ENCODE data around the gene MOB1B. TPM values are rescaled to one million over a fixed set of nuclear protein-coding genes. Genes with fewer than 3 reads are reported as not detected.

The MOB1B gene
- 13.8 TPM for polyA plus RNA-seq (2013, experiment 1 of 2)
- 13.6 TPM for polyA plus RNA-seq (2013, experiment 2 of 2)

DNA sequence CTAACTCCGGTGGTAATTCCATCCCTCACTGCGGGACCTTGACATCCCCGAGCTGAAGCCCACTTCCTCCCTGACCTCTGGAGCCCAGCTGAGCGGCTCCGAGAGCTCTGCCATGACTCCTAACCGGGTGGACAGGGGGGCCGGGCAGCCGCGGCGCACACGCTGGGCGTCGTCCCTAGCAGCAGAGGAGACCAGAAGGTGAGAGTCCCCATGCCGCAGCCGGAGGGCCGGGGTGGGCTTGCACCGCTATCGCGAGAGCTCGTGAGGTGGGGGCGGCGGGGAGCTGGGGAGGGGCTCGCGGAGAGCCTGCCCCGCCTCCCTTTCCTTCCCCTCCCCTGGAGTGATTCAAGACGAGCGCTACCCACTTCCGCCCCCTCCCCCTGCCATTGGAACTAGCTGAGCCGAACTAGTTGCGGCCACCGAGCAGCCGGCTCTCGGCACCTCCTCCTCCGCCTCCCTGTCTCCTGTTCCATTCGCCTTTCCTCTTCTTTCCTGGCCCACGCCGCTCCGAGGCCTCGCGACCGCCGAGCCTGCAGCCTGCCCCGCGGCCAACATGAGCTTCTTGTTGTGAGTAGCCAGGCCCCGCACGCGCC is at the start of gene MOB1B:
TSS of gene MOB1B (plus strand) at position 386 of the 593 bp plus-strand sequence. CDS start at position 554, 168 bp downstream.
- peaks cover 27% of the 10 kb centered on the region for H3K79me2 ChIP-seq (ENCODE audit: control insufficient read depth, insufficient read depth, low read length)

GRCh38 chr4:70855464-70855863 is 46.7 kb upstream of the MOB1B start:
- no peak for DNase-seq
- Histone ChIP-seq H3K4me2 (ENCODE audit: low read length) (no peak overlapping the region), H2BK5ac (ENCODE audit: low read length) (no peak overlapping the region), H3K79me2 (ENCODE audit: control insufficient read depth, insufficient read depth, low read length) (no peaks in the 10 kb centered on the region), H3K36me3 (ENCODE audit: control insufficient read depth, insufficient read depth, low read length) (no peaks in the 10 kb centered on the region), H3K79me1 (ENCODE audit: low read length) (no peaks in the 10 kb centered on the region), H2BK15ac (replicated peaks; ENCODE audit: low read depth) (no peak overlapping the region), H3K4ac (ENCODE audit: low read depth, low read length) (no peak overlapping the region), H3K27me3 (ENCODE audit: insufficient read depth, low read length, poor library complexity) (no peaks in the 10 kb centered on the region), H3K56ac (ENCODE audit: low read length) (no peak overlapping the region), H3K4me1 (ENCODE audit: control insufficient read depth, low read depth, low read length) (no peaks in the 10 kb centered on the region), H2AK5ac (ENCODE audit: low read length) (no peak overlapping the region), H3K23ac (ENCODE audit: low read length) (no peak overlapping the region), H4K8ac (ENCODE audit: low read depth, low read length) (no peak overlapping the region), H3K4me3 (ENCODE audit: low read length) (no peak overlapping the region), H3K18ac (ENCODE audit: low read length) (no peak overlapping the region), H2BK120ac (ENCODE audit: low read depth, low read length) (no peak overlapping the region), H3K27ac (ENCODE audit: low read depth, low read length) (no peak overlapping the region), H3K9ac (ENCODE audit: low read length) (no peak overlapping the region), H4K5ac (ENCODE audit: low read length) (no peak overlapping the region)
- no CpG with 5 or more reads among the region's 2 CpGs for WGBS (ENCODE audit: extremely low coverage, insufficient coverage, low lambda C conversion rate)

More for the DNA sequence above, at the start of gene MOB1B:
- Histone ChIP-seq H3K56ac (ENCODE audit: low read length) (peak within 1 kb of the TSS; percentile 95), H3K27ac (ENCODE audit: low read depth, low read length) (peak within 1 kb of the TSS; percentile 68), H2BK5ac (ENCODE audit: low read length) (peak within 1 kb of the TSS; percentile 87), H3K4me2 (ENCODE audit: low read length) (peak within 1 kb of the TSS; percentile 70), H3K79me1 (ENCODE audit: low read length) (peaks cover 10% of the 10 kb centered on the region), H3K23ac (ENCODE audit: low read length) (no peak within 1 kb of the TSS), H3K4me1 (ENCODE audit: control insufficient read depth, low read depth, low read length) (no peaks in the 10 kb centered on the region), H3K9ac (ENCODE audit: low read length) (peak within 1 kb of the TSS; percentile 91), H3K4ac (ENCODE audit: low read depth, low read length) (peak within 1 kb of the TSS; percentile 17), H3K18ac (ENCODE audit: low read length) (peak within 1 kb of the TSS; percentile 70), H3K27me3 (ENCODE audit: insufficient read depth, low read length, poor library complexity) (no peaks in the 10 kb centered on the region), H3K36me3 (ENCODE audit: control insufficient read depth, insufficient read depth, low read length) (peaks cover 2% of the 10 kb centered on the region), H4K5ac (ENCODE audit: low read length) (no peak within 1 kb of the TSS), H2BK15ac (replicated peaks; ENCODE audit: low read depth) (no peak within 1 kb of the TSS), H2AK5ac (ENCODE audit: low read length) (no peak within 1 kb of the TSS), H3K4me3 (ENCODE audit: low read length) (peak within 1 kb of the TSS; percentile 77), H4K8ac (ENCODE audit: low read depth, low read length) (peak within 1 kb of the TSS; percentile 57), H2BK120ac (ENCODE audit: low read depth, low read length) (no peak within 1 kb of the TSS)
- DNase-seq: peak; percentile 98
- WGBS (ENCODE audit: extremely low coverage, insufficient coverage, low lambda C conversion rate): no CpG with 5 or more reads among the region's 47 CpGs

DNA sequence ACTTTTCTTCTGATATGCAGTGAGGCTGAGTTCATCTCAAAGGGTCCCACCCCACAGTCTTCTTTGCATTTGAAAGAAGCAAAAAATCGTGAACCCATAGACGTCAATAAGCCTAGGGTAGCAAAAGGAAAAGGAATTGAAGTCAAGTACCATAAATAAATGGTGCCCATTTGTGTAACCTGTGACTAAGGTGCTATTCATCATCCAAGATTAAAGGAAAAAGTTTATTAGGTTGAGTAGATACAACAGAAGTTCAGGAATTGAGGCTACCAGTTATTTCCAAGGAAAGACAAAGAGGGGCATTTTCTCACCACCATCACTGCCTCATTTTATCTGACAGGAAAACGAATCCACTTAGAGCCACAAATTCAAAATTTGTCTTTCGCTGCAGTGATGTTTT is 43.7 kb upstream of the MOB1B start:
- Histone ChIP-seq H2BK15ac (replicated peaks; ENCODE audit: low read depth) (no peak overlapping the region), H3K23ac (ENCODE audit: low read length) (no peak overlapping the region), H3K79me2 (ENCODE audit: control insufficient read depth, insufficient read depth, low read length) (no peaks in the 10 kb centered on the region), H4K8ac (ENCODE audit: low read depth, low read length) (no peak overlapping the region), H3K4ac (ENCODE audit: low read depth, low read length) (no peak overlapping the region), H3K4me3 (ENCODE audit: low read length) (no peak overlapping the region), H3K9ac (ENCODE audit: low read length) (no peak overlapping the region), H3K79me1 (ENCODE audit: low read length) (no peaks in the 10 kb centered on the region), H2BK5ac (ENCODE audit: low read length) (no peak overlapping the region), H3K27me3 (ENCODE audit: insufficient read depth, low read length, poor library complexity) (no peaks in the 10 kb centered on the region), H3K4me2 (ENCODE audit: low read length) (no peak overlapping the region), H4K5ac (ENCODE audit: low read length) (no peak overlapping the region), H3K27ac (ENCODE audit: low read depth, low read length) (no peak overlapping the region), H2BK120ac (ENCODE audit: low read depth, low read length) (no peak overlapping the region), H3K56ac (ENCODE audit: low read length) (no peak overlapping the region), H3K4me1 (ENCODE audit: control insufficient read depth, low read depth, low read length) (peaks cover 5% of the 10 kb centered on the region), H2AK5ac (ENCODE audit: low read length) (no peak overlapping the region), H3K36me3 (ENCODE audit: control insufficient read depth, insufficient read depth, low read length) (no peaks in the 10 kb centered on the region), H3K18ac (ENCODE audit: low read length) (no peak overlapping the region)
- DNase-seq: no peak
- WGBS (ENCODE audit: extremely low coverage, insufficient coverage, low lambda C conversion rate): no CpG with 5 or more reads among the region's 4 CpGs

DNA sequence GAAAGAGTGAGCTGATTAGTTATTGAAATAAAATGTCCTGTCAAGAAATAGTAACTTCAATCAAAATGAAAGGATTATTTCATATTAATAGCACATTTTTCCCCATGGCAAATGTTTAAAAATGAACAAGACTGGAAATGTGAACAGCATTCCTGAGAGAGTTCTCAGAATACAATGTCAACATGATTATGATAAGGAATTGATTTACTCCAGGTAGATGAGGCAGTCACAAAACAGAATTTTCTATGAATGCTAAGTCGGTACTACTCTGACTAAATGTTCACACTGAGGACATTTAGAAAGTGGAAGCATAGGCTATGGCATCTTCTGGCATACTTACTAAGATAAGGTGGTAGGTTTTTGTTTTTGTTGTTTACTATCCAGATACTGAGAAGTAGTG is 43.1 kb upstream of the MOB1B start:
- no peak overlapping the region for H2BK5ac ChIP-seq (ENCODE audit: low read length)
- no peak overlapping the region for H4K5ac ChIP-seq (ENCODE audit: low read length)
- H3K27me3 ChIP-seq (ENCODE audit: insufficient read depth, low read length, poor library complexity): no peaks in the 10 kb centered on the region
- no peak overlapping the region for H2BK120ac ChIP-seq (ENCODE audit: low read depth, low read length)
- H3K36me3 ChIP-seq (ENCODE audit: control insufficient read depth, insufficient read depth, low read length): no peaks in the 10 kb centered on the region
- H3K23ac ChIP-seq (ENCODE audit: low read length): no peak overlapping the region
- H3K79me2 ChIP-seq (ENCODE audit: control insufficient read depth, insufficient read depth, low read length): no peaks in the 10 kb centered on the region
- H2BK15ac ChIP-seq (replicated peaks; ENCODE audit: low read depth): no peak overlapping the region
- no peak overlapping the region for H3K27ac ChIP-seq (ENCODE audit: low read depth, low read length)
- H3K9ac ChIP-seq (ENCODE audit: low read length): no peak overlapping the region
- H3K79me1 ChIP-seq (ENCODE audit: low read length): no peaks in the 10 kb centered on the region
- H3K18ac ChIP-seq (ENCODE audit: low read length): no peak overlapping the region
- H4K8ac ChIP-seq (ENCODE audit: low read depth, low read length): no peak overlapping the region
- H2AK5ac ChIP-seq (ENCODE audit: low read length): no peak overlapping the region
- peaks cover 5% of the 10 kb centered on the region for H3K4me1 ChIP-seq (ENCODE audit: control insufficient read depth, low read depth, low read length)
- DNase-seq: no peak
- H3K56ac ChIP-seq (ENCODE audit: low read length): no peak overlapping the region
- H3K4me3 ChIP-seq (ENCODE audit: low read length): no peak overlapping the region
- no peak overlapping the region for H3K4me2 ChIP-seq (ENCODE audit: low read length)
- no peak overlapping the region for H3K4ac ChIP-seq (ENCODE audit: low read depth, low read length)
- WGBS (ENCODE audit: extremely low coverage, insufficient coverage, low lambda C conversion rate): no CpG with 5 or more reads among the region's 1 CpG

GRCh38 chr4:70863099-70863790 is 38.9 kb upstream of the MOB1B start:
- H3K79me1 ChIP-seq (ENCODE audit: low read length): no peaks in the 10 kb centered on the region
- H3K4me2 ChIP-seq (ENCODE audit: low read length): no peak overlapping the region
- no peak overlapping the region for H2AK5ac ChIP-seq (ENCODE audit: low read length)
- no peak overlapping the region for H2BK15ac ChIP-seq (replicated peaks; ENCODE audit: low read depth)
- DNase-seq: no peak
- no peak overlapping the region for H3K56ac ChIP-seq (ENCODE audit: low read length)
- H2BK120ac ChIP-seq (ENCODE audit: low read depth, low read length): no peak overlapping the region
- H3K9ac ChIP-seq (ENCODE audit: low read length): no peak overlapping the region
- H3K36me3 ChIP-seq (ENCODE audit: control insufficient read depth, insufficient read depth, low read length): no peaks in the 10 kb centered on the region
- H4K5ac ChIP-seq (ENCODE audit: low read length): no peak overlapping the region
- no peak overlapping the region for H3K18ac ChIP-seq (ENCODE audit: low read length)
- H3K23ac ChIP-seq (ENCODE audit: low read length): no peak overlapping the region
- H3K4me1 ChIP-seq (ENCODE audit: control insufficient read depth, low read depth, low read length): peaks cover 5% of the 10 kb centered on the region
- no peak overlapping the region for H3K4me3 ChIP-seq (ENCODE audit: low read length)
- H3K4ac ChIP-seq (ENCODE audit: low read depth, low read length): no peak overlapping the region
- WGBS (ENCODE audit: extremely low coverage, insufficient coverage, low lambda C conversion rate): no CpG with 5 or more reads among the region's 6 CpGs
- no peaks in the 10 kb centered on the region for H3K27me3 ChIP-seq (ENCODE audit: insufficient read depth, low read length, poor library complexity)
- H4K8ac ChIP-seq (ENCODE audit: low read depth, low read length): no peak overlapping the region
- no peak overlapping the region for H2BK5ac ChIP-seq (ENCODE audit: low read length)
- H3K79me2 ChIP-seq (ENCODE audit: control insufficient read depth, insufficient read depth, low read length): no peaks in the 10 kb centered on the region
- H3K27ac ChIP-seq (ENCODE audit: low read depth, low read length): no peak overlapping the region

Data from mesendoderm (in vitro differentiated cells).